GM21381 (cell line): ENCODE data around the gene MAGEA12.
"Not testable (repeated sequence)": the region's sequence is repeated elsewhere in the genome, so short reads cannot be mapped to it uniquely, and the experiment has no call there.

Source experiments
- ATAC-seq: cut with Tn5 transposase; IDR thresholded peaks from one replicate; pipeline ENCODE4 v1.9.1; 2021; ENCODE audit warnings: mild to moderate bottlenecking, moderate library complexity; ENCODE audit not compliant: unreplicated experiment

MAGEA12 gene

GRCh38 chrX:152761582-152761981 is 28.0 kb downstream of the MAGEA12 start:
- not testable (repeated sequence) for ATAC-seq

DNA sequence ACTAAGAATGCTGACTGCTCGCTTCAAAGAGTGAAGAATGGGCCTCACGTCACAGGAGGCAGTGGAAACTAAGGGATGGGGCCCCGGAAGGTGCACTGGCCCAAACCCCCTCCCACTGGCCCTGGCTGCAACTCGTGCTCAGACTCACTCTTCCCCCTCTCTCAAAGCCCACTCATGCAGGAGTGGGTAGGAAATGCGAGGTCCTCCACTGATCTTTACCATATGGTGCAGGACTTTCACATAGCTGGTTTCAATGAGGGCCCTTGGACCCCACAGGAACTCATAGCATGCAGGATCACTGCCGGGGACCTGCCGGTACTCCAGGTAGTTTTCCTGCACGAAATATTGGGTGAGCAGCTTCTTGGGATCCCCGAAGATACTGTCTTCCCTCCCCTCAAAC is 33.0 kb downstream of the MAGEA12 start:
- not testable (repeated sequence) for ATAC-seq

- not testable (repeated sequence) for ATAC-seq
These were observed 36.2 kb downstream of the MAGEA12 start, which contains the start of gene MAGEA6 for GRCh38 chrX:152769549-152770289. MAGEA6 (minus strand) TSS chrX:152769689; CDS start chrX:152767650, 2,039 bp downstream.

- ATAC-seq: not testable (repeated sequence)
These were observed 53.5 kb downstream of the MAGEA12 start for GRCh38 chrX:152787062-152787461.
